ENCODE data around the gene PRRC2C.

GRCh38 chr1:171477804-171478203, 7.5 kb upstream of the PRRC2C start:
- TF ChIP-seq CTCF (IDR thresholded peaks at IDR 0.05; ENCODE audit: poor library complexity, severe bottlenecking), result no peak
- no peak for TF ChIP-seq SMC3 (conservative IDR thresholded peaks at IDR 0.05; ENCODE audit: poor library complexity)
- TF ChIP-seq POLR2AphosphoS5 (IDR thresholded peaks at IDR 0.05), result no peak
- TF ChIP-seq TAF1 (IDR thresholded peaks at IDR 0.05; ENCODE audit: low read depth), result no peak
- TF ChIP-seq RAD21 (conservative IDR thresholded peaks at IDR 0.05), result no peak
- no peak for TF ChIP-seq EP300 (conservative IDR thresholded peaks at IDR 0.05; ENCODE audit: poor library complexity, severe bottlenecking)
- TF ChIP-seq EZH2 (IDR thresholded peaks at IDR 0.05; ENCODE audit: borderline replicate concordance, insufficient read depth, low read length, poor library complexity, severe bottlenecking), result no peak
- TF ChIP-seq REST (IDR thresholded peaks at IDR 0.05; ENCODE audit: borderline replicate concordance), result no peak
